A673 (cell line): ENCODE data around the gene HOXA3. TPM values are rescaled to one million over a fixed set of nuclear protein-coding genes. Genes with fewer than 3 reads are reported as not detected.

Source experiments
- BruUV-seq: library from RNA; stranded (reverse); fragments of 400-500 nt; replicated peaks from 2 replicates; lab custom pipeline; 2021; lab: Mats Ljungman, UMichigan
- CTCF ChIA-PET: fragments of 300-600 bp; sonication (Branson Sonifier 250); formaldehyde crosslinking; loops from one replicate; lab custom pipeline; 2022; ENCODE audit warnings: antibody characterized with exemption; lab: Charles Lee
- POLR2A ChIA-PET: fragments of 300-600 bp; sonication (Branson Sonifier 250); formaldehyde crosslinking; loops from one replicate; lab custom pipeline; 2022; ENCODE audit warnings: antibody characterized with exemption; ENCODE audit not compliant: low non-redundant PET; lab: Charles Lee
- DNase-seq: peaks from one replicate; pipeline ENCODE4 v3.0.0-alpha.2; 2015; ENCODE audit warnings: low spot score
- H3K27ac ChIP-seq: fragments of 200-600 bp; sonication (generic); 2 replicates; pipeline ENCODE4 v1.5.1; 2016; ENCODE audit warnings: mixed run types, low read depth, mild to moderate bottlenecking, mixed read lengths, antibody characterized with exemption, low read length; ENCODE audit not compliant: poor library complexity, severe bottlenecking
- H3K27me3 ChIP-seq: fragments of 200-600 bp; sonication (generic); replicated peaks from 2 replicates; pipeline ENCODE4 v1.6.1; 2017; ENCODE audit warnings: mixed run types, low read depth, mild to moderate bottlenecking, mixed read lengths, antibody characterized with exemption, low read length; ENCODE audit not compliant: insufficient read depth, poor library complexity
- H3K36me3 ChIP-seq: fragments of 200-600 bp; sonication (generic); 2 replicates; pipeline ENCODE4 v1.6.1; 2016; ENCODE audit warnings: mixed run types, mild to moderate bottlenecking, mixed read lengths, antibody characterized with exemption, low read length; ENCODE audit not compliant: insufficient read depth, poor library complexity, severe bottlenecking
- H3K4me1 ChIP-seq: fragments of 200-600 bp; sonication (generic); 2 replicates; pipeline ENCODE4 v1.6.1; 2017; ENCODE audit warnings: mixed run types, mild to moderate bottlenecking, mixed read lengths, antibody characterized with exemption, low read length; ENCODE audit not compliant: insufficient read depth, poor library complexity, severe bottlenecking
- H3K4me3 ChIP-seq: fragments of 200-600 bp; sonication (generic); 2 replicates; pipeline ENCODE4 v1.5.1; 2016; ENCODE audit warnings: low read depth, mixed run types, mild to moderate bottlenecking, mixed read lengths, low read length; ENCODE audit not compliant: poor library complexity, severe bottlenecking
- H3K9me3 ChIP-seq: fragments of 200-600 bp; sonication (generic); 2 replicates; pipeline ENCODE4 v1.6.1; 2016; ENCODE audit warnings: mixed run types, low read depth, mild to moderate bottlenecking, mixed read lengths, antibody characterized with exemption, low read length; ENCODE audit not compliant: poor library complexity, severe bottlenecking
- CTCF ChIP-seq: fragments of 300-800, 200-600 bp; sonication (generic); conservative IDR thresholded peaks from 2 replicates; pipeline ENCODE4 v1.5.1; 2017; ENCODE audit warnings: low read depth, mild to moderate bottlenecking, antibody characterized with exemption, low read length, moderate library complexity, mixed read lengths
- EZH2 ChIP-seq: fragments of 200-600 bp; sonication (generic); IDR thresholded peaks from 2 replicates; pipeline ENCODE4 v1.6.1; 2017; ENCODE audit warnings: borderline replicate concordance, low read depth, mild to moderate bottlenecking, mixed read lengths, antibody characterized with exemption, low read length; ENCODE audit not compliant: poor library complexity, severe bottlenecking
- intact Hi-C: fragments of 100-400 bp; cut with micrococcal nuclease; formaldehyde crosslinking; loops from one replicate; pipeline ENCODE4 v1.10.0; 2022; ENCODE audit not compliant: unreplicated experiment
- total RNA-seq: library from RNA; stranded (reverse); gene quantifications from 2 replicates; pipeline ENCODE4 v1.2.3, GENCODE V29; 2021

The HOXA3 gene
- total RNA-seq, 1 experiment from 2014 or later: not detected

GRCh38 chr7:27138985-27139333 is 13.4 kb downstream of the HOXA3 start:
- peaks cover 100% of the 10 kb centered on the region for H3K27me3 ChIP-seq
- no peak for TF ChIP-seq EZH2
- TF ChIP-seq CTCF: no peak
- H3K4me3 ChIP-seq: no peak overlapping the region
- DNase-seq: no peak
- CTCF ChIA-PET: no interaction called here
- BruUV-seq: no TSS peak
- no peaks in the 10 kb centered on the region for H3K36me3 ChIP-seq
- H3K9me3 ChIP-seq: no peaks in the 10 kb centered on the region
- H3K4me1 ChIP-seq: peaks cover 13% of the 10 kb centered on the region
- no peak overlapping the region for H3K27ac ChIP-seq
- intact Hi-C loops: no loop called here
- POLR2A ChIA-PET: no interaction called here

GRCh38 chr7:27138472-27138871 is 13.9 kb downstream of the HOXA3 start:
- H3K9me3 ChIP-seq: no peaks in the 10 kb centered on the region
- no peak for DNase-seq
- no peak overlapping the region for H3K27ac ChIP-seq
- ChIA-PET POLR2A (no interaction called here), CTCF (no interaction called here)
- BruUV-seq: no TSS peak
- intact Hi-C loops: no loop called here
- peaks cover 9% of the 10 kb centered on the region for H3K4me1 ChIP-seq
- H3K4me3 ChIP-seq: no peak overlapping the region
- no peaks in the 10 kb centered on the region for H3K36me3 ChIP-seq
- H3K27me3 ChIP-seq: peaks cover 100% of the 10 kb centered on the region
- TF ChIP-seq CTCF: no peak
- TF ChIP-seq EZH2: no peak

GRCh38 chr7:27137640-27138315 is 14.6 kb downstream of the HOXA3 start:
- Histone ChIP-seq H3K27me3 (peaks cover 100% of the 10 kb centered on the region), H3K9me3 (no peaks in the 10 kb centered on the region), H3K4me1 (peaks cover 5% of the 10 kb centered on the region), H3K4me3 (no peak overlapping the region), H3K27ac (no peak overlapping the region), H3K36me3 (no peaks in the 10 kb centered on the region)
- BruUV-seq: no TSS peak
- TF ChIP-seq EZH2 (no peak), CTCF (no peak)
- DNase-seq: no peak
- intact Hi-C loops: no loop called here
- ChIA-PET POLR2A (no interaction called here), CTCF (no interaction called here)
